K562 (cell line): ENCODE results near the gene NPFFR1. TPM values are rescaled to one million over a fixed set of nuclear protein-coding genes. Genes with fewer than 3 reads are reported as not detected.

Experiments used
- ATF4 ChIP-seq: fragments of 450-650 bp; formaldehyde crosslinking; IDR thresholded peaks from 2 replicates; pipeline ENCODE4 v1.4.0; 2022; ENCODE audit warnings: mild to moderate bottlenecking, moderate library complexity
- BRD4 ChIP-seq: fragments of 200-600 bp; sonication (generic); IDR thresholded peaks from 2 replicates; pipeline ENCODE4 v1.6.1; 2017; ENCODE audit warnings: inconsistent platforms
- BRD9 ChIP-seq: fragments of 450-650 bp; IDR thresholded peaks from 2 replicates; pipeline ENCODE4 v1.6.1; 2018; ENCODE audit warnings: low read depth; ENCODE audit not compliant: partially characterized antibody
- DEAF1 ChIP-seq: fragments of 450-650 bp; formaldehyde crosslinking; IDR thresholded peaks from 2 replicates; pipeline ENCODE4 v1.4.0; 2020; ENCODE audit warnings: mild to moderate bottlenecking, moderate library complexity
- ELF1 ChIP-seq: fragments of 200-800 bp; sonication (Bioruptor generic); IDR thresholded peaks from 2 replicates; pipeline ENCODE4 v1.6.1; 2016; ENCODE audit warnings: missing genetic modification characterization, missing compliant biosample characterization
- GABPB1 ChIP-seq: sonication (generic); formaldehyde crosslinking; IDR thresholded peaks from 2 replicates; pipeline ENCODE4 v1.8.0; 2022; ENCODE audit warnings: mild to moderate bottlenecking, missing genetic modification reagents
- MCM2 ChIP-seq: fragments of 450-650 bp; IDR thresholded peaks from 2 replicates; pipeline ENCODE4 v1.6.1; 2017; ENCODE audit warnings: low read depth, mild to moderate bottlenecking
- MYNN ChIP-seq, 2 experiments: sonication (generic); formaldehyde crosslinking in 1 of 2; IDR thresholded peaks; 2 replicates each; pipeline versions ENCODE4 v1.5.0 to v1.6.1; 2016 to 2020; ENCODE audit warnings: antibody characterized with exemption in 1 of 2, missing genetic modification reagents in 1 of 2
- SMAD3 ChIP-seq: fragments of 450-650 bp; formaldehyde crosslinking; conservative IDR thresholded peaks from 2 replicates; pipeline ENCODE4 v1.4.0; 2020; ENCODE audit warnings: mild to moderate bottlenecking
- U2AF1 ChIP-seq: fragments of 200-400 bp; formaldehyde crosslinking; optimal IDR thresholded peaks from 2 replicates; pipeline ENCODE3; 2017; ENCODE audit warnings: mild to moderate bottlenecking, low read depth, low read length, moderate library complexity
- ZNF134 ChIP-seq: fragments of 250-450 bp; sonication (Bioruptor Pico); conservative IDR thresholded peaks from 2 replicates; pipeline ENCODE4 v1.4.0; 2020
- ZNF436 ChIP-seq: fragments of 250-450, 450-650 bp; sonication (Bioruptor Pico); formaldehyde crosslinking; IDR thresholded peaks from 2 replicates; pipeline ENCODE4 v1.7.0; 2020; ENCODE audit warnings: mild to moderate bottlenecking
- ZNF445 ChIP-seq: fragments of 250-450 bp; sonication (Bioruptor Pico); IDR thresholded peaks from 2 replicates; pipeline ENCODE4 v1.4.0; 2020; ENCODE audit warnings: low read depth, mild to moderate bottlenecking, moderate library complexity
- polyA plus RNA-seq, 8 experiments: library from polyadenylated mRNA; depleted of rRNA in 4 of 8; stranded (reverse) in 5 of 8; unstranded in 3 of 8; fragments of >200 nt; fragmentation: Nextera tagmentation in 2 of 8; fragmentation: Illumina TruSeq in 1 of 8; extraction: Ambion mirVana in 2 of 8; extraction: Trizol in 1 of 8; gene quantifications; 2 replicates each; pipeline versions ENCODE4 v1.2.1 to v1.2.3, GENCODE V29; 2011 to 2014; ENCODE audit warnings: inconsistent platforms in 1 of 8, missing spikeins in 1 of 8
- total RNA-seq, 7 experiments: library from RNA; depleted of rRNA in 6 of 7; stranded (reverse); fragments of >200 nt in 6 of 7; fragmentation: Illumina TruSeq in 2 of 7; extraction: Trizol in 2 of 7; gene quantifications; 2 replicates each; pipeline versions ENCODE4 v1.2.1 to v1.2.3, GENCODE V29; 2011 to 2021; ENCODE audit warnings: low replicate concordance in 1 of 7
- TF ChIP-seq, protein P1 (sequence below): fragments of 450-650 bp; formaldehyde crosslinking; IDR thresholded peaks from 2 replicates; pipeline ENCODE4 v1.4.0; 2022; ENCODE audit warnings: missing genetic modification characterization
- TF ChIP-seq, protein P2 (sequence below): fragments of 450-650 bp; IDR thresholded peaks from 2 replicates; pipeline ENCODE4 v1.6.1; 2016; ENCODE audit warnings: low read depth

NPFFR1 gene
- total and polyA plus RNA-seq, 9 of the 15 experiments (the other 6 are each of a cell fraction or from before 2014, with no cell fraction given), result under 0.01 TPM; not detected in 8

GRCh38 chr10:70331486-70332268 is 47.9 kb upstream of the NPFFR1 start (continued):
- peak; percentile 80 for TF ChIP-seq GABPB1
- no peak for TF ChIP-seq U2AF1
- peak; percentile 57; the same call in 1 of the 2 replicates for TF ChIP-seq DEAF1 (CRISPR knock-in tag)
- TF ChIP-seq ZNF436 (CRISPR knock-in tag), result no peak
- peak; percentile 92 for TF ChIP-seq ELF1
- no peak for TF ChIP-seq ATF4 (CRISPR knock-in tag)
- TF ChIP-seq ZNF445 (CRISPR knock-in tag), result 0 out of 2 replicates have a peak, but pooled peaks have one; percentile 68
- TF ChIP-seq SMAD3 (CRISPR knock-in tag), result 0 out of 2 replicates have a peak, but pooled peaks have one; percentile 29
- TF ChIP-seq BRD9, result peak; percentile 63
- no peak for TF ChIP-seq MCM2
- TF ChIP-seq, protein P1, sequence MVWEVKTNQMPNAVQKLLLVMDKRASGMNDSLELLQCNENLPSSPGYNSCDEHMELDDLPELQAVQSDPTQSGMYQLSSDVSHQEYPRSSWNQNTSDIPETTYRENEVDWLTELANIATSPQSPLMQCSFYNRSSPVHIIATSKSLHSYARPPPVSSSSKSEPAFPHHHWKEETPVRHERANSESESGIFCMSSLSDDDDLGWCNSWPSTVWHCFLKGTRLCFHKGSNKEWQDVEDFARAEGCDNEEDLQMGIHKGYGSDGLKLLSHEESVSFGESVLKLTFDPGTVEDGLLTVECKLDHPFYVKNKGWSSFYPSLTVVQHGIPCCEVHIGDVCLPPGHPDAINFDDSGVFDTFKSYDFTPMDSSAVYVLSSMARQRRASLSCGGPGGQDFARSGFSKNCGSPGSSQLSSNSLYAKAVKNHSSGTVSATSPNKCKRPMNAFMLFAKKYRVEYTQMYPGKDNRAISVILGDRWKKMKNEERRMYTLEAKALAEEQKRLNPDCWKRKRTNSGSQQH (CRISPR knock-in tag), result no peak
- TF ChIP-seq, protein P2, sequence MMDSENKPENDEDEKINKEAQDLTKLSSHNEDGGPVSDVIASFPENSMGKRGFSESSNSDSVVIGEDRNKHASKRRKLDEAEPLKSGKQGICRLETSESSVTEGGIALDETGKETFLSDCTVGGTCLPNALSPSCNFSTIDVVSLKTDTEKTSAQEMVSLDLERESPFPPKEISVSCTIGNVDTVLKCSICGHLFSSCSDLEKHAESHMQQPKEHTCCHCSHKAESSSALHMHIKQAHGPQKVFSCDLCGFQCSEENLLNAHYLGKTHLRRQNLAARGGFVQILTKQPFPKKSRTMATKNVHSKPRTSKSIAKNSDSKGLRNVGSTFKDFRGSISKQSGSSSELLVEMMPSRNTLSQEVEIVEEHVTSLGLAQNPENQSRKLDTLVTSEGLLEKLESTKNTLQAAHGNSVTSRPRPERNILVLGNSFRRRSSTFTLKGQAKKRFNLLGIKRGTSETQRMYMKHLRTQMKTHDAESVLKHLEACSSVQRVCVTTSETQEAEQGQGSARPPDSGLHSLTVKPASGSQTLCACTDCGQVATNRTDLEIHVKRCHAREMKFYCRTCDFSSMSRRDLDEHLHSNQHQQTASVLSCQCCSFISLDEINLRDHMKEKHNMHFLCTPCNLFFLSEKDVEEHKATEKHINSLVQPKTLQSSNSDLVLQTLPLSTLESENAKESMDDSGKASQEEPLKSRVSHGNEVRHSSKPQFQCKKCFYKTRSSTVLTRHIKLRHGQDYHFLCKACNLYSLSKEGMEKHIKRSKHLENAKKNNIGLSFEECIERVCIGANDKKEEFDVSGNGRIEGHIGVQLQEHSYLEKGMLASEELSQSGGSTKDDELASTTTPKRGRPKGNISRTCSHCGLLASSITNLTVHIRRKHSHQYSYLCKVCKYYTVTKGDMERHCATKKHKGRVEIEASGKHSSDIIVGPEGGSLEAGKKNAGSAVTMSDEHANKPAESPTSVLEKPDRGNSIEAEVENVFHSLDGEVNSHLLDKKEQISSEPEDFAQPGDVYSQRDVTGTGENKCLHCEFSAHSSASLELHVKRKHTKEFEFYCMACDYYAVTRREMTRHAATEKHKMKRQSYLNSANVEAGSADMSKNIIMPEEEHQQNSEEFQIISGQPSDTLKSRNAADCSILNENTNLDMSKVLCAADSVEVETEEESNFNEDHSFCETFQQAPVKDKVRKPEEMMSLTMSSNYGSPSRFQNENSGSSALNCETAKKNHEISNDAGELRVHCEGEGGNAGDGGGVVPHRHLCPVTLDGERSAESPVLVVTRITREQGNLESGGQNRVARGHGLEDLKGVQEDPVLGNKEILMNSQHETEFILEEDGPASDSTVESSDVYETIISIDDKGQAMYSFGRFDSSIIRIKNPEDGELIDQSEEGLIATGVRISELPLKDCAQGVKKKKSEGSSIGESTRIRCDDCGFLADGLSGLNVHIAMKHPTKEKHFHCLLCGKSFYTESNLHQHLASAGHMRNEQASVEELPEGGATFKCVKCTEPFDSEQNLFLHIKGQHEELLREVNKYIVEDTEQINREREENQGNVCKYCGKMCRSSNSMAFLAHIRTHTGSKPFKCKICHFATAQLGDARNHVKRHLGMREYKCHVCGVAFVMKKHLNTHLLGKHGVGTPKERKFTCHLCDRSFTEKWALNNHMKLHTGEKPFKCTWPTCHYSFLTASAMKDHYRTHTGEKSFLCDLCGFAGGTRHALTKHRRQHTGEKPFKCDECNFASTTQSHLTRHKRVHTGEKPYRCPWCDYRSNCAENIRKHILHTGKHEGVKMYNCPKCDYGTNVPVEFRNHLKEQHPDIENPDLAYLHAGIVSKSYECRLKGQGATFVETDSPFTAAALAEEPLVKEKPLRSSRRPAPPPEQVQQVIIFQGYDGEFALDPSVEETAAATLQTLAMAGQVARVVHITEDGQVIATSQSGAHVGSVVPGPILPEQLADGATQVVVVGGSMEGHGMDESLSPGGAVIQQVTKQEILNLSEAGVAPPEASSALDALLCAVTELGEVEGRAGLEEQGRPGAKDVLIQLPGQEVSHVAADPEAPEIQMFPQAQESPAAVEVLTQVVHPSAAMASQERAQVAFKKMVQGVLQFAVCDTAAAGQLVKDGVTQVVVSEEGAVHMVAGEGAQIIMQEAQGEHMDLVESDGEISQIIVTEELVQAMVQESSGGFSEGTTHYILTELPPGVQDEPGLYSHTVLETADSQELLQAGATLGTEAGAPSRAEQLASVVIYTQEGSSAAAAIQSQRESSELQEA, result no peak
- peak; percentile 83 for TF ChIP-seq MYNN (IDR thresholded peaks at IDR 0.05)
- TF ChIP-seq MYNN (CRISPR knock-in tag; IDR thresholded peaks at IDR 0.05), result no peak
- 0 out of 2 replicates have a peak, but pooled peaks have one; percentile 39 for TF ChIP-seq BRD4
- TF ChIP-seq ZNF134 (CRISPR knock-in tag), result no peak
